Prostate gland (tissue), 2 donors: Measurements from ENCODE around the gene CISTR. TPM values are rescaled to one million over a fixed set of nuclear protein-coding genes. Genes with fewer than 3 reads are reported as not detected.

Source experiments
- DNase-seq: peaks from one replicate; pipeline ENCODE4 v3.0.0-alpha.2; 2019; ENCODE audit warnings: low spot score
- H3K27ac ChIP-seq, 2 donors: fragments of 200-600 bp; sonication (generic); 2 replicates each; pipeline ENCODE4 v1.5.1; 2017 to 2019
- H3K27me3 ChIP-seq: fragments of 200-600 bp; sonication (generic); replicated peaks from 2 replicates; pipeline ENCODE4 v1.5.1; 2019; ENCODE audit not compliant: insufficient read depth
- H3K36me3 ChIP-seq, 2 donors: fragments of 200-600 bp; sonication (generic); 1 replicate in 1 of 2; 2 replicates in 1 of 2; pipeline versions ENCODE4 v1.5.1 to v1.8.1; 2017 to 2019
- H3K4me1 ChIP-seq: fragments of 200-600 bp; sonication (generic); replicated peaks from 2 replicates; pipeline ENCODE4 v1.5.1; 2019
- H3K4me3 ChIP-seq, 2 donors: fragments of 200-600 bp; sonication (generic); 2 replicates each; pipeline ENCODE4 v1.5.1; 2017 to 2019
- H3K9me3 ChIP-seq: fragments of 200-600 bp; sonication (generic); 2 replicates; pipeline ENCODE4 v1.5.1; 2017
- POLR2A ChIP-seq: fragments of 450-650 bp; IDR thresholded peaks from one replicate; pipeline ENCODE4 v1.6.1; 2016; ENCODE audit warnings: antibody characterized with exemption, mild to moderate bottlenecking
- POLR2AphosphoS5 ChIP-seq: sonication (generic); formaldehyde crosslinking; IDR thresholded peaks from one replicate; pipeline ENCODE4 v1.6.1; 2017; ENCODE audit warnings: antibody characterized with exemption
- WGBS: methylation state at CpG from one replicate; pipeline ENCODE4 v1.1.5; 2018; 5-methylcytosine and 5-hydroxymethylcytosine counted together
- intact Hi-C: fragments of 100-400 bp; cut with DNase I; formaldehyde crosslinking; loops from one replicate; pipeline ENCODE4 v1.14.2; 2022
- total RNA-seq, 2 donors: library from RNA; depleted of rRNA; stranded (reverse); fragments of >200 nt; gene quantifications; one replicate each; pipeline ENCODE4 v1.1.0, GENCODE V29; 2016
- TF ChIP-seq, protein P1 (sequence below), 4 experiments: fragments of 200-600 bp in 2 of 4; fragments of 450-650 bp in 2 of 4; sonication (generic) in 2 of 4; IDR thresholded peaks; 1 replicate in 3 of 4; 2 replicates in 1 of 4; pipeline ENCODE4 v1.5.1; 2016 to 2019; ENCODE audit warnings: antibody characterized with exemption in 4 of 4, mild to moderate bottlenecking in 2 of 4, moderate library complexity in 2 of 4

Gene CISTR
- total RNA-seq, 2 donors from 2014 or later = not detected

DNA sequence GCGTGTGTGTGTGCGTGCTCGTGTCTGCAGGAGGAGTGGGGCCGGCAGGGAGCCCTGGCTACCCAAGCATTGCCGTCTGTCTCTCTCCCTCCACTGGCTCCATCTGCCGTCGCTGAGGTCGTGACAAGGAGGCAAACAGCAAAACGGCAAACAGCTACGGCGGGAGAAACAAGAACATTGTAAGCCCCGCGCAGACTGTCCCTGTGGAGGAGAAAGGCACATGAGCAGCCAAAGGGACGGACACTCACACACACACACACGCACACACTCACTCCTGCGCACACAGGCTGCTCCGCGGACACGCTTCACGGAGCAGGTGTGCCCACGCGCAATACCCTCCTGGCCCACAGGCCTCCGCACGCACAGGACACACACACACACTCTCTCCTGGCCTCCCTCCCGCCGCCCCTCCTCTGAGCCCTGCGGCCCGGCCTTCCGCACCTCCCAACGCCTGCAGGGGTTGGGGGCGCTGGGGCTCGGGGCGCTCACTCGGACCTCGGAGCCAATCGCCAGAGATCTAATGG is 905 bp downstream of the CISTR start:
- Histone ChIP-seq H3K27me3 (peaks cover 2% of the 10 kb centered on the region), H3K36me3 (no peaks in the 10 kb centered on the region), H3K9me3 (no peaks in the 10 kb centered on the region), H3K4me1 (peaks cover 17% of the 10 kb centered on the region), H3K4me3 (peak overlapping the region; percentile 26 to 43), H3K27ac (peak overlapping the region; percentile 30 to 35)
- no peak for DNase-seq
- TF ChIP-seq POLR2A (no peak), POLR2AphosphoS5 (no peak)
- TF ChIP-seq, protein P1, sequence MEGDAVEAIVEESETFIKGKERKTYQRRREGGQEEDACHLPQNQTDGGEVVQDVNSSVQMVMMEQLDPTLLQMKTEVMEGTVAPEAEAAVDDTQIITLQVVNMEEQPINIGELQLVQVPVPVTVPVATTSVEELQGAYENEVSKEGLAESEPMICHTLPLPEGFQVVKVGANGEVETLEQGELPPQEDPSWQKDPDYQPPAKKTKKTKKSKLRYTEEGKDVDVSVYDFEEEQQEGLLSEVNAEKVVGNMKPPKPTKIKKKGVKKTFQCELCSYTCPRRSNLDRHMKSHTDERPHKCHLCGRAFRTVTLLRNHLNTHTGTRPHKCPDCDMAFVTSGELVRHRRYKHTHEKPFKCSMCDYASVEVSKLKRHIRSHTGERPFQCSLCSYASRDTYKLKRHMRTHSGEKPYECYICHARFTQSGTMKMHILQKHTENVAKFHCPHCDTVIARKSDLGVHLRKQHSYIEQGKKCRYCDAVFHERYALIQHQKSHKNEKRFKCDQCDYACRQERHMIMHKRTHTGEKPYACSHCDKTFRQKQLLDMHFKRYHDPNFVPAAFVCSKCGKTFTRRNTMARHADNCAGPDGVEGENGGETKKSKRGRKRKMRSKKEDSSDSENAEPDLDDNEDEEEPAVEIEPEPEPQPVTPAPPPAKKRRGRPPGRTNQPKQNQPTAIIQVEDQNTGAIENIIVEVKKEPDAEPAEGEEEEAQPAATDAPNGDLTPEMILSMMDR (IDR thresholded peaks at IDR 0.05) = no peak
- WGBS = 8% methylated on average over 35 of the region's 36 CpGs
- intact Hi-C loops = no loop called here

DNA sequence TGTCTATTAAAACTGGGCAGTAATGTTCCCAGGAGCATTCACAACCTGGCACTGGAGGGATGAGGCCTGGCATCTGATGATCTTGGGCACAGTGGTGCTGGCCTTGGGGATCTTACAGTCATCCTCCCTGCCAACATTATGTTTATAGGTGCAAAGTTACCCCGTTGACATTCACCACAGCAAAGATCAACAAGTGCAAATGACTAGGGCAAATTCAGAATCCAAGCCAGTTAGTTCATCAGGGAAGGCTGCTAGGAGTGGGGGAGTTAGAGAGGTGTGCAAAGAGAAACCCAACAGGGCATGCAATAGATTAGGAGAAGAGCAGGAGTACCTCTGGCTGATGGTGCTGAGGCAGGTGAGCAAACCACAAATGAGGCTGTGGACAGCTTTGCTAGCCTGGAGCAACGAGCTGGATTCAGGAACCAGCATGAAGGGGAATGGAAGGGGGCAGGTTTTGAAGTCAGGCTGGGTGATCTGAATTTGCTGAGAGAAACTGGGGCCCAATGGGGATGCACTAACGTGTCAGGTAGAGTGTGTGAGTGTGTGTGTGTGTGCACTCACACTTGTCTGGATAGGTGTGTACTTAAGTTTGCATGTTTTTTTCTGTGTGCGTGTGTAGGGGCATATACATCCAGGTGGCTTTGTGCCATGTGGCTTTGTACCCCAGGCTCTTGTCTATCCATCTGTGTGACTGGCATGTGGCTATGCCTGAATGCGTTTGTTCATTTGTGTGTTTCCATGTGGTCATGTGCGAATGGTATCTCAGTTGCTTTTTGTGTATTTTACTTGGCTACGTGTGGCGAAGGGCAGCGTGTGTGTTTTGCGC is 1.6 kb downstream of the CISTR start:
- no peak for DNase-seq
- Histone ChIP-seq H3K4me3 (no peak overlapping the region), H3K36me3 (no peaks in the 10 kb centered on the region), H3K27me3 (peaks cover 2% of the 10 kb centered on the region), H3K9me3 (no peaks in the 10 kb centered on the region), H3K27ac (no peak overlapping the region), H3K4me1 (peaks cover 17% of the 10 kb centered on the region)
- WGBS = 56% methylated on average over 10 of the region's 10 CpGs
- TF ChIP-seq POLR2AphosphoS5 = no peak
- TF ChIP-seq, protein P1 (IDR thresholded peaks at IDR 0.05) = no peak
- TF ChIP-seq POLR2A = no peak
- intact Hi-C loops = no loop called here

DNA sequence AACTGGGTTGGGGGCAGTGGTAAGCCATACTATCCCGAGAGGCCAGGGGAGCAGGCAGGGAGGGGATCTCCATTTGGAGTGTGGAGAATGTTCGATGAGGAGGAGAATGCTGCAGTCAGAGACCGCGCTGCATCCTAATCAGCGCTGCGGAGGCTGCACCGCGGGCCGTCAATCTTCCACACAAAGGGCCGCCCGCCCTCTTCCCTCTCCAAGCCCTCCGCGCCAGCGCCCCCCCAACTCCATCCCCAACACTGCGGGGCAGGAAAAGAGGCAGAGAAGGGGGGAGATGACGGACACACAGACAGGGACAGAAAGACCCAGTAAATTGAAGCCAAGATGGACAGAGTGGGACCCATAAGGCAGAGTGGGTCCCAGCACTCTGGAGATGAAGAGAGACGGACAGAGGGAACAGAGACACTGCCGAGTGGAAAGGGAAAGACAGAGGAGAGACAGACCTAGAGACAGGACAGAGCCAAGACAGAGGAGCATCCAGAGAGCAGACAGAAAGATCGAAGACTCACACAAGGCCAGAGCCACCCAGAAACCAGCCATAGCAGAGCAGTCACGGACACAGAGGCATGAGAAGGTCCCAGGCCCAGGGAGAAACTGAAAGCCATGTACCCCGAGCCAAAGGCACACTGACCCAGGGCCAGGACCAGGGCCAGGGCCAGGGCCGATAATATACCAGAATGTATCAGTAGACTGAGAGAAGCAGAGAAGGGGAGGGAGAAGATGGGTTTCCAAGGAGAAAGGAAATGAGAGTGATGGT is 3.5 kb downstream of the CISTR start:
- WGBS = 47% methylated on average over 22 of the region's 22 CpGs
- H3K27ac ChIP-seq = no peak overlapping the region
- no peak for DNase-seq
- H3K4me3 ChIP-seq = no peak overlapping the region
- peaks cover 10% of the 10 kb centered on the region for H3K4me1 ChIP-seq
- no peak for TF ChIP-seq POLR2A
- TF ChIP-seq, protein P1 (IDR thresholded peaks at IDR 0.05) = no peak
- no peak for TF ChIP-seq POLR2AphosphoS5
- peaks cover 5% of the 10 kb centered on the region for H3K27me3 ChIP-seq
- H3K9me3 ChIP-seq = no peaks in the 10 kb centered on the region
- no peaks in the 10 kb centered on the region for H3K36me3 ChIP-seq
- intact Hi-C loops = no loop called here

DNA sequence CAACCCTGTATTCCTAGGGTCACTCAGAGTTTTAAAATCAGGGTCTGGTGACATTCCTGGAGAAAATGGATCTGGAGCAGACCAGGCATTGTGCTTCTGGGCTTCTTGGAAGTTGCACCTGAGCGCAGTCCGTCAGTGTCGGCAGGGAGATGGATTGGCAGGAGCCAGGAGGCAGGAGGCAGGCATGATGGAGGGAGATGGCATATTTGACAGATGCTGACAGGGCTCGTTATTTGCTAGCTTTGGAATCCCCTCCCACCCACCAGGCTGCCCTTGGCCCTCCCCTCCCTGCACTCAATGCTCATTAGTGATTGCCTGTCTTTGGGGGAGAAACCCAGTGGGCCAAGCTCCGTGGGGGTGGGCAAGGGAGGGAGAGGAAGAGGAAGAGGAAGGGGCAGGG is 4.7 kb downstream of the CISTR start:
- no peak for DNase-seq
- Histone ChIP-seq H3K4me1 (peaks cover 10% of the 10 kb centered on the region), H3K27ac (no peak overlapping the region), H3K27me3 (peaks cover 5% of the 10 kb centered on the region), H3K36me3 (no peaks in the 10 kb centered on the region), H3K9me3 (no peaks in the 10 kb centered on the region), H3K4me3 (no peak overlapping the region)
- TF ChIP-seq POLR2A = no peak
- intact Hi-C loops = loop anchor here (2.0 kb wide), 1 partner anchor 46 kb away; no protein-coding TSS in a partner anchor
- WGBS = 37% methylated on average over 5 of the region's 5 CpGs

DNA sequence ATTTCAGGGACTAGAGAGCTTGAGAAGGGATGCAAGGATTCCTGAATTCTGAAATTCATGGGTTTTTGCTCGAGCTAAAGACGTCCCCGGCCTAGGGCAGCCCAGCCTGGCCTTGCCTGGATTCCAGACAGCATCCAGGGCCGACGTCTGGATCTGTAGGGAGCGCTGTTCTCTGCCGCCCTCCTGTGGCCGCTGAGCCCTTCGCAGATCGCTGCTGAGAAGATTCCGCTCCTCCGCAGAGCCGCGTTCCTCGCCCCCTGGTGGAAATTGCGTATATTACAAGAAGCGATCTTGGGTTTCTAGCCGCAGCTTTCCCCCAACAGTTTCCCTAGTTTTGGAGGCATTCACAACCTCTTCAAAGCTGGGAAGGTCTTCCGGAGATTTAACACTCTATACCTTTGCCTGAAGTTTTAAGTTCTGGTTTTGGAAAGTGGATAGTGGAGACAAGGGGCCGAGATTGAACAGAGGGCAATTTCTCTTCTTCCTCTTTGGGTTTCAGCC is 5.1 kb downstream of the CISTR start:
- peaks cover 10% of the 10 kb centered on the region for H3K4me1 ChIP-seq
- 1% methylated on average over 20 of the region's 20 CpGs for WGBS
- no peak overlapping the region for H3K27ac ChIP-seq
- peak; percentile 91 for DNase-seq
- TF ChIP-seq, protein P1 (IDR thresholded peaks at IDR 0.05) = peak; percentile 95 to 100 (median 98)
- TF ChIP-seq POLR2A (no peak), POLR2AphosphoS5 (peak; percentile 86)
- intact Hi-C loops = loop anchor here (2.0 kb wide), 1 partner anchor 46 kb away; no protein-coding TSS in a partner anchor
- no peaks in the 10 kb centered on the region for H3K36me3 ChIP-seq
- peaks cover 5% of the 10 kb centered on the region for H3K27me3 ChIP-seq
- no peak overlapping the region for H3K4me3 ChIP-seq
- H3K9me3 ChIP-seq = no peaks in the 10 kb centered on the region
